IMR-90 (cell line): ENCODE results near the gene APBB1IP. TPM values are rescaled to one million over a fixed set of nuclear protein-coding genes. Genes with fewer than 3 reads are reported as not detected.

Experiments used
- ATAC-seq: fragments of 200-7000 bp; cut with Tn5 transposase; 2 replicates; pipeline ENCODE4 v1.9.1; 2020; ENCODE audit warnings: low read depth, mild to moderate bottlenecking, moderate library complexity
- BruUV-seq: library from RNA; stranded (reverse); fragments of 400-500 nt; replicated peaks from 2 replicates; lab custom pipeline; 2021; lab: Mats Ljungman, UMichigan
- CTCF ChIA-PET: fragments of 300-600 bp; formaldehyde crosslinking; extraction: SDS; loops from one replicate; lab custom pipeline; 2021; ENCODE audit warnings: antibody characterized with exemption; lab: Yijun Ruan, JAX
- POLR2A ChIA-PET: fragments of 300-600 bp; sonication (Branson Sonifier 250); formaldehyde crosslinking; loops from one replicate; lab custom pipeline; 2022; ENCODE audit warnings: antibody characterized with exemption; ENCODE audit not compliant: unreplicated experiment; lab: Charles Lee
- DNase-seq: peaks from one replicate; pipeline ENCODE4 v3.0.0; 2013
- H2AFZ ChIP-seq: replicated peaks from 2 replicates; pipeline ENCODE3; 2013; ENCODE audit warnings: low read length, mild to moderate bottlenecking; ENCODE audit not compliant: poor library complexity
- H2AK5ac ChIP-seq: 2 replicates; pipeline ENCODE4 v1.6.1; 2013; ENCODE audit warnings: low read depth, low read length, inconsistent platforms
- H2AK9ac ChIP-seq: replicated peaks from 2 replicates; pipeline ENCODE3; 2013; ENCODE audit warnings: mild to moderate bottlenecking, low read depth, low read length, moderate library complexity; ENCODE audit not compliant: poor library complexity
- H2BK120ac ChIP-seq: 2 replicates; pipeline ENCODE4 v1.6.1; 2013; ENCODE audit warnings: low read depth, low read length, inconsistent platforms
- H2BK15ac ChIP-seq: 3 replicates; pipeline ENCODE4 v1.6.1; 2013; ENCODE audit warnings: low read depth, low read length, inconsistent platforms
- H2BK20ac ChIP-seq: 2 replicates; pipeline ENCODE4 v1.6.1; 2013; ENCODE audit warnings: low read depth, mild to moderate bottlenecking, inconsistent platforms, low read length, moderate library complexity
- H2BK5ac ChIP-seq: 2 replicates; pipeline ENCODE4 v1.6.1; 2013; ENCODE audit warnings: mild to moderate bottlenecking, low read depth, low read length, inconsistent platforms; ENCODE audit not compliant: poor library complexity, severe bottlenecking
- H3K14ac ChIP-seq: replicated peaks from 2 replicates; pipeline ENCODE4 v1.6.1; 2013; ENCODE audit warnings: low read depth, low read length, inconsistent platforms
- H3K18ac ChIP-seq: 2 replicates; pipeline ENCODE4 v1.6.1; 2013; ENCODE audit warnings: low read depth, low read length, control low read depth
- H3K23ac ChIP-seq: 2 replicates; pipeline ENCODE4 v1.6.1; 2013; ENCODE audit warnings: low read depth, low read length, inconsistent platforms
- H3K27ac ChIP-seq: 2 replicates; pipeline ENCODE4 v1.5.1; 2013; ENCODE audit warnings: mild to moderate bottlenecking, control low read depth, low read length; ENCODE audit not compliant: insufficient read depth
- H3K27me3 ChIP-seq: 2 replicates; pipeline ENCODE4 v1.6.1; 2013; ENCODE audit warnings: low read length; ENCODE audit not compliant: control insufficient read depth, insufficient read depth
- H3K36me3 ChIP-seq: 2 replicates; pipeline ENCODE4 v1.6.1; 2013; ENCODE audit warnings: low read length, mixed read lengths; ENCODE audit not compliant: control insufficient read depth, insufficient read depth
- H3K4ac ChIP-seq: 2 replicates; pipeline ENCODE4 v1.6.1; 2013; ENCODE audit warnings: low read depth, low read length, inconsistent platforms
- H3K4me1 ChIP-seq: 2 replicates; pipeline ENCODE4 v1.6.1; 2013; ENCODE audit warnings: low read length, mixed read lengths; ENCODE audit not compliant: control insufficient read depth, insufficient read depth
- H3K4me2 ChIP-seq: 2 replicates; pipeline ENCODE4 v1.6.1; 2013; ENCODE audit warnings: low read depth, mild to moderate bottlenecking, control low read depth, low read length, moderate library complexity
- H3K4me3 ChIP-seq: 2 replicates; pipeline ENCODE4 v1.5.1; 2013; ENCODE audit warnings: low read depth, mild to moderate bottlenecking, control low read depth, low read length, moderate library complexity; ENCODE audit not compliant: insufficient read depth
- H3K56ac ChIP-seq: 2 replicates; pipeline ENCODE4 v1.6.1; 2013; ENCODE audit warnings: low read length, inconsistent platforms; ENCODE audit not compliant: insufficient read depth; ENCODE audit errors: extremely low read depth
- H3K79me1 ChIP-seq, 2 experiments: 2 replicates each; pipeline ENCODE4 v1.6.1; 2013; ENCODE audit warnings: low read length in 2 of 2, inconsistent platforms in 1 of 2, low read depth in 1 of 2
- H3K9ac ChIP-seq: 2 replicates; pipeline ENCODE4 v1.6.1; 2013; ENCODE audit warnings: low read depth, low read length, control low read depth
- H3K9me1 ChIP-seq: 2 replicates; pipeline ENCODE4 v1.6.1; 2013; ENCODE audit warnings: low read length, inconsistent platforms; ENCODE audit not compliant: insufficient read depth
- H3K9me3 ChIP-seq: 2 replicates; pipeline ENCODE4 v1.6.1; 2013; ENCODE audit warnings: low read length; ENCODE audit not compliant: control insufficient read depth, insufficient read depth
- H4K20me1 ChIP-seq: 2 replicates; pipeline ENCODE4 v1.6.1; 2013; ENCODE audit warnings: low read length, inconsistent platforms; ENCODE audit not compliant: insufficient read depth
- H4K5ac ChIP-seq: 2 replicates; pipeline ENCODE4 v1.6.1; 2013; ENCODE audit warnings: mild to moderate bottlenecking, low read depth, low read length, control low read depth
- H4K8ac ChIP-seq, 2 experiments: 2 replicates each; pipeline ENCODE4 v1.6.1; 2013; ENCODE audit warnings: low read depth in 2 of 2, low read length in 2 of 2, control low read depth in 1 of 2, inconsistent platforms in 1 of 2
- H4K91ac ChIP-seq: 2 replicates; pipeline ENCODE4 v1.6.1; 2013; ENCODE audit warnings: low read depth, low read length, inconsistent platforms; ENCODE audit not compliant: insufficient read depth
- CEBPB ChIP-seq: IDR thresholded peaks from 2 replicates; pipeline ENCODE4 v1.6.1; 2012; ENCODE audit warnings: low read depth, low read length, improper control_type of control experiment
- FOS ChIP-seq: fragments of 150-350 bp; IDR thresholded peaks from 2 replicates; pipeline ENCODE4 v1.6.1; 2016; ENCODE audit warnings: low read depth, low read length
- USF2 ChIP-seq: fragments of 150-350 bp; IDR thresholded peaks from 2 replicates; pipeline ENCODE4 v1.6.1; 2017; ENCODE audit warnings: mild to moderate bottlenecking, antibody characterized with exemption, low read length, low read depth
- WGBS, 2 experiments: methylation state at CpG; one replicate each; pipeline versions ENCODE4 v1.1.5 to v1.1.7; 2013; ENCODE audit warnings: missing lambda C conversion rate in 2 of 2; ENCODE audit not compliant: insufficient read length in 1 of 2; ENCODE audit errors: extremely low coverage in 2 of 2; 5-methylcytosine and 5-hydroxymethylcytosine counted together
- dilution Hi-C: fragments of 300-500 bp; cut with HindIII; formaldehyde crosslinking; loops from one replicate; pipeline ENCODE4 v1.14.3; 2018; ENCODE audit warnings: low sequenced_read_pairs; ENCODE audit not compliant: unreplicated experiment
- in situ Hi-C: fragments of 300-500 bp; cut with MboI; formaldehyde crosslinking; loops from 3 replicates; pipeline ENCODE4 v1.14.3; 2019; ENCODE audit warnings: low sequenced_read_pairs, inconsistent platforms, mixed read lengths
- intact Hi-C: fragments of 100-400 bp; cut with micrococcal nuclease; formaldehyde crosslinking; loops from 2 replicates; pipeline ENCODE4 v1.10.0; 2022
- polyA plus RNA-seq, 3 experiments: library from polyadenylated mRNA; depleted of rRNA; stranded (reverse); fragments of >200 nt; gene quantifications; 2 replicates each; pipeline ENCODE4 v1.2.3, GENCODE V29; 2012; ENCODE audit warnings: low replicate concordance in 1 of 3
- total RNA-seq: library from RNA; depleted of rRNA; stranded (reverse); fragments of >200 nt; gene quantifications from 2 replicates; pipeline ENCODE4 v1.2.3, GENCODE V29; 2012

The APBB1IP gene
- total and polyA plus RNA-seq, 2 of the 4 experiments (the other 2 are of a cell fraction), result not detected

- ChIA-PET CTCF (no interaction called here), POLR2A (no interaction called here)
- Histone ChIP-seq H4K20me1 (no peaks in the 10 kb centered on the region), H3K18ac (no peak overlapping the region), H3K27ac (no peak overlapping the region), H4K8ac (no peak overlapping the region), H3K23ac (no peak overlapping the region), H3K36me3 (no peaks in the 10 kb centered on the region), H3K9me3 (peaks cover 22% of the 10 kb centered on the region), H2AK9ac (no peak overlapping the region), H3K9me1 (no peaks in the 10 kb centered on the region), H4K5ac (no peak overlapping the region), H2AFZ (no peak overlapping the region), H3K4me1 (no peaks in the 10 kb centered on the region), H2BK5ac (no peak overlapping the region), H3K79me1 (no peaks in the 10 kb centered on the region), H3K14ac (no peak overlapping the region), H3K4me2 (no peak overlapping the region), H3K56ac (no peak overlapping the region), H2BK20ac (no peak overlapping the region), H3K4ac (no peak overlapping the region), H3K27me3 (no peaks in the 10 kb centered on the region), H3K4me3 (no peak overlapping the region), H3K9ac (no peak overlapping the region), H2BK120ac (no peak overlapping the region), H2AK5ac (no peak overlapping the region), H4K91ac (no peak overlapping the region), H2BK15ac (no peak overlapping the region)
- dilution Hi-C loops (no loop called here), in situ Hi-C loops (no loop called here), intact Hi-C loops (no loop called here)
- no CpG with 5 or more reads among the region's 6 CpGs for WGBS, 2 experiments
- DNase-seq (no peak), ATAC-seq (no peak)
- no peak for TF ChIP-seq USF2
- no peak for TF ChIP-seq CEBPB
- no peak for TF ChIP-seq FOS
- no TSS peak for BruUV-seq
These were observed 86.2 kb downstream of the APBB1IP start for GRCh38 chr10:26524161-26524896.
